ENCODE measurements around the gene TBC1D21.

Gene TBC1D21, protein sequence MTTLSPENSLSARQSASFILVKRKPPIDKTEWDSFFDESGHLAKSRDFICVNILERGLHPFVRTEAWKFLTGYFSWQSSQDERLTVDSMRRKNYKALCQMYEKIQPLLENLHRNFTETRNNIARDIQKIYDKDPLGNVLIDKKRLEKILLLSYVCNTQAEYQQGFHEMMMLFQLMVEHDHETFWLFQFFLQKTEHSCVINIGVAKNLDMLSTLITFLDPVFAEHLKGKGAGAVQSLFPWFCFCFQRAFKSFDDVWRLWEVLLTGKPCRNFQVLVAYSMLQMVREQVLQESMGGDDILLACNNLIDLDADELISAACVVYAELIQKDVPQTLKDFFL

DNA sequence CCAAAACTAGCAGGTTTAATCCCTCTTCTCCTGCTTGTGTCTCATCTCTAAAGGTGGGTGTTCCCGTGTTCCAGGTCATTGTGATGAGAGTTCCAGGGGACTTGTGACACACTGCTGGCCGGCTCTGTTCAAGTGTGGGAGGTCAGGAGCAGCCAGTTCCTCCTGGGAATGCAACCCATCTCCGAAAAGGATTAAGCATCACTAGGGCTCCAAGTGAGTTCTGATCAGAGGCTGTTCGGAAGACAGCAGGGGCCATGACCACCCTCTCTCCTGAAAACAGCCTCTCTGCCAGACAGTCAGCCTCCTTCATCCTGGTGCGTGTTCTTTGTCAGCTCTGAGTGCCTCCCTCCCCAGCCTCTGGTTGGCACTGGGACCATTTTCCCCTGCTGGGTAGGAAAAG is at the start of gene TBC1D21:
Gene TBC1D21 (plus strand): TSS at position 109 of the 400 bp plus-strand sequence. CDS start 146 bp downstream, at position 255.
- no peak within 1 kb of the TSS for H3K4me3 ChIP-seq (ENCODE audit: control insufficient read depth, low read depth, low read length)
- DNase-seq (ENCODE audit: low read depth) = no peak
- TF ChIP-seq, protein P1, sequence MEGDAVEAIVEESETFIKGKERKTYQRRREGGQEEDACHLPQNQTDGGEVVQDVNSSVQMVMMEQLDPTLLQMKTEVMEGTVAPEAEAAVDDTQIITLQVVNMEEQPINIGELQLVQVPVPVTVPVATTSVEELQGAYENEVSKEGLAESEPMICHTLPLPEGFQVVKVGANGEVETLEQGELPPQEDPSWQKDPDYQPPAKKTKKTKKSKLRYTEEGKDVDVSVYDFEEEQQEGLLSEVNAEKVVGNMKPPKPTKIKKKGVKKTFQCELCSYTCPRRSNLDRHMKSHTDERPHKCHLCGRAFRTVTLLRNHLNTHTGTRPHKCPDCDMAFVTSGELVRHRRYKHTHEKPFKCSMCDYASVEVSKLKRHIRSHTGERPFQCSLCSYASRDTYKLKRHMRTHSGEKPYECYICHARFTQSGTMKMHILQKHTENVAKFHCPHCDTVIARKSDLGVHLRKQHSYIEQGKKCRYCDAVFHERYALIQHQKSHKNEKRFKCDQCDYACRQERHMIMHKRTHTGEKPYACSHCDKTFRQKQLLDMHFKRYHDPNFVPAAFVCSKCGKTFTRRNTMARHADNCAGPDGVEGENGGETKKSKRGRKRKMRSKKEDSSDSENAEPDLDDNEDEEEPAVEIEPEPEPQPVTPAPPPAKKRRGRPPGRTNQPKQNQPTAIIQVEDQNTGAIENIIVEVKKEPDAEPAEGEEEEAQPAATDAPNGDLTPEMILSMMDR (IDR thresholded peaks at IDR 0.05; ENCODE audit: control insufficient read depth, insufficient read depth, low read depth, low read length, missing control alignments) = no peak

GRCh38 chr15:73826711-73827251 is 46.6 kb upstream of the TBC1D21 start:
- no peak for DNase-seq (ENCODE audit: low read depth)
- H3K4me3 ChIP-seq (ENCODE audit: control insufficient read depth, low read depth, low read length) = no peak overlapping the region
- TF ChIP-seq, protein P1 (IDR thresholded peaks at IDR 0.05; ENCODE audit: control insufficient read depth, insufficient read depth, low read depth, low read length, missing control alignments) = no peak

GRCh38 chr15:73829523-73829922 is 43.8 kb upstream of the TBC1D21 start:
- no peak overlapping the region for H3K4me3 ChIP-seq (ENCODE audit: control insufficient read depth, low read depth, low read length)
- TF ChIP-seq, protein P1 (IDR thresholded peaks at IDR 0.05; ENCODE audit: control insufficient read depth, insufficient read depth, low read depth, low read length, missing control alignments) = no peak
- DNase-seq (ENCODE audit: low read depth) = no peak

DNA sequence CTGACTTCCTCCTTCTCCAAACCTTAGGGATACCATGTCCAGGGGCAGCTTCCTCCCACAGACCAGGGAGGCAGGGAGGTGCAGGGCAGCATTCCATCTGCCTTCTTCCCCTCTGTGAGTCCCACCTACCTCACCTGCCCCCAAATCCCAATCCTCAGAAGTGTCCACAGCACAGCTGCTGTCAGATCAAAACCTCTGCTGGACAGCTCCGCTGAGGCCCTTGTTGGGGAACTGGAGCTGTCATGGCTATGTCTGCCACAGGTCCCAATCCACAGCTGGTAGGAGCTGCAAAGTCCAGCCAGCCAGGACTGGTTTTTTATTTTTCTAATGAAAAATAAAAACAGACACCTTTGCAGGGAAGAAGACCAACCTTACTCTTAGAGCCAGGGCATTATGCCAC is 40.7 kb upstream of the TBC1D21 start:
- no peak for DNase-seq (ENCODE audit: low read depth)
- no peak overlapping the region for H3K4me3 ChIP-seq (ENCODE audit: control insufficient read depth, low read depth, low read length)
- TF ChIP-seq, protein P1 (IDR thresholded peaks at IDR 0.05; ENCODE audit: control insufficient read depth, insufficient read depth, low read depth, low read length, missing control alignments) = no peak

- no peak overlapping the region for H3K4me3 ChIP-seq (ENCODE audit: control insufficient read depth, low read depth, low read length)
- DNase-seq (ENCODE audit: low read depth) = no peak
- TF ChIP-seq, protein P1 (IDR thresholded peaks at IDR 0.05; ENCODE audit: control insufficient read depth, insufficient read depth, low read depth, low read length, missing control alignments) = no peak
Observed at GRCh38 chr15:73836845-73837244, 36.5 kb upstream of the TBC1D21 start.

DNA sequence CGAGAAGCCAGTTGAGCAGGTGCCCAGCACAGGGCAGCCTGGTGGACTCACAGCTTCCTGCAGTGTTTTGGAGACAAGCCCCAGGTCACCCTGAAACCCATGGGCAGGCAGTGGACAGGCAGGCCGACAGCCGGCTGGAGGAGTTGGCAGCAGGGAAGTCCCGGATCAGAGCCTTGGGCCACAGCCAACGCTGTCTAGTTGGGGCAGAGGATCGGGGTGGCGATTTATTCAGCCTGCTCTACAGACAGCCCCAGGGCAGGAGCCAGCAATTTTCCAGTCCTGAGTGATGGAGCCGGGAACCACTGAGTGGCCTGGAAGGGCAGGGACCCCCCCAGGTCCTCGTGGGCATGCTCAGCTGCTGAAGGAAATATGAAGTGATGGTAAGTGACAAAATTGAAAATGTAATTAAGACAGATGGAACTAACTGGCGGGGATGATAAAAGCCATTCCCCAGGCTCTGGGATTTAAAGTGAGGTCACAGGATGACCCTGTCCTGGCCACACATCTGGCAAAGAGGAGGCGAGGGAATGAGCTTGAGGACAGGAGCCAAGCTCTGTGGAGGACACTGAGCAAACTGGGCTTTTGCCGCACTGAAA is 34.4 kb upstream of the TBC1D21 start:
- TF ChIP-seq, protein P1 (IDR thresholded peaks at IDR 0.05; ENCODE audit: control insufficient read depth, insufficient read depth, low read depth, low read length, missing control alignments) = no peak
- no peak for DNase-seq (ENCODE audit: low read depth)
- H3K4me3 ChIP-seq (ENCODE audit: control insufficient read depth, low read depth, low read length) = no peak overlapping the region

Data from AG09309 (cell line).